HTERT RPE-1 (cell line): ENCODE measurements around the gene DHX34.
"Not testable (repeated sequence)": the region's sequence is repeated elsewhere in the genome, so short reads cannot be mapped to it uniquely, and the experiment has no call there.

Source experiments
- in situ Hi-C: fragments of 300-500 bp; cut with MboI; formaldehyde crosslinking; loops from 4 replicates; pipeline ENCODE4 v1.14.3; 2020; ENCODE audit warnings: low sequenced_read_pairs

Gene DHX34

DNA sequence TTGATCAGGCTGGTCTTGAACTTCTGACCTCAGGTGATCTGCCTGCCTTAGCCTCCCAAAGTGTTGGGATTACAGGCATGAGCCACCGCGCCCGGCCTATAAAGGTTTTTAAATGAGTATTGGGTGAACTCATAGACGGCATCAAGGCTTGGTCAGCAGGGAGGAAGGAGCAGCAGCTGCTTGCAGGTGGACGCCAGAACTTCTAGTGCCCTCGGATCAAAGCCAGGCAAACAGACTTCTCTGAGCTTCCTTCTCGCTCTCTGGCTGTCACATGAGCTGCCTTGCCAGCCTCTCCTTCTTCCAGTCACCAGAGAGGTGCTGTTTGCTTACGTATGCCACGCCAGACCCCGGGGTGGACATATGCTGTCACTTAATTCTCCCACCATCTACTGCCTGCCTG is 16.3 kb downstream of the DHX34 start:
- in situ Hi-C loops: not testable (repeated sequence)

DNA sequence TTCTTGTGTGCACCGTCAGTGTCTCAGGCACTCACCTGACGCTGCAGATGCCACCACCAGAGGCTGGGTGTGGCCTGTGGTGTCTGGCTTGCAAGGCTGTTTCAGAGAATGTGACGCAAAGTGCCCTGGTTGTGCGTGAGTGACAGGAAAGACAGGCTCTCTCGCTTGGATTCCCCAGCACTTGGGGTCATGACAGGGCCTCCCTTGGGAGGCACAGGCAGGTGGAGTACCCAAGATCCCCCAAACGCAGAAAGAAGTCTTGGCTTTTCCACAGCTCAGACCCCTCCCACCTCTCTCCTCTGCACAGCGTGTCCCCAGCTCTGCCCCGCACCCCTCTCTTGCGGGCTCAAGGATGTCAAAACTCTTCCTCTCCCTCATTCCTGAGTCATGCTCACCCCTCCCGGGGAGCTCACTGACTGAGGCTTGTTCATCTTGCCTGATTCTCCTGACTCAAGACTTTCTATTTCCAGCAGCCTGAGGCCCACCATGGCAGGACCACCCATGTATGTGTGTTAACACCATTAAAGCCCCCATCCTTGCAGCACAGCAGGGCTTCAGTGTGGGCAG is 21.0 kb downstream of the DHX34 start:
- in situ Hi-C loops: no loop called here

DNA sequence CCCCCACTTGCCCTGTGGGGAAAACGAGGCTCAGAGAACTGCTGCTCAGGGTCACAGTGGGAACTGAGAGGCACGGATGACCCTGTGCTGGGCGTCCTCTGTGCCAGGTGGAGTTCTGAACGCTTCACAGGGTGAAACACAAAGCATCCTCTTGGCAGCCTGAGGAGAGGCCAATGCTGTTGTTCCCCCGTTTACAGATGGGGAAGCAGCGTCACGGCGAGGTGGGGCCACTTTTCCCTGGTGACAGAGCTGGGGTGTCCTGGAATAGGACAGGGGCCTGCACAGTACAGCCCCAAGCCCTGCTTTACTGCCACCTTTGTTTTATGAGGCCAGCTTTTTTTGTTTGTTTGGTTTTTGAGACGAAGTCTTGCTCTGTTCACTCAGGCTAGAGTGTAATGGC is 22.1 kb downstream of the DHX34 start:
- in situ Hi-C loops: no loop called here

DNA sequence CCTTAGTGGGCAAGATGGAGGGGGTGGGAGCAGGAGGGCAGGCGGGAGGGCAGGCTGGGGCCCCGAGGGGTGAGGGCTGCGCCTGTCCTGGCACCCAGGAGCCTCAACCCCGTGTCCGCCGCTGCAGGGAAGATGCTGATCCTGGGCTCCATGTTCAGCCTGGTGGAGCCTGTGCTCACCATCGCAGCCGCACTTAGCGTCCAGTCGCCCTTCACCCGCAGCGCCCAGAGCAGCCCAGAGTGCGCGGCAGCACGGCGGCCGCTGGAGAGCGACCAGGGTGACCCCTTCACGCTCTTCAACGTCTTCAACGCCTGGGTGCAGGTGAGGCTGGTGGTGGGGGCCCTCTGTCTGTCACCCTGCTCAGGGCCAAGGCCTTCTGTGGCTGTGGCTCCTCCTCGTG is 23.5 kb downstream of the DHX34 start:
- in situ Hi-C loops: no loop called here

DNA sequence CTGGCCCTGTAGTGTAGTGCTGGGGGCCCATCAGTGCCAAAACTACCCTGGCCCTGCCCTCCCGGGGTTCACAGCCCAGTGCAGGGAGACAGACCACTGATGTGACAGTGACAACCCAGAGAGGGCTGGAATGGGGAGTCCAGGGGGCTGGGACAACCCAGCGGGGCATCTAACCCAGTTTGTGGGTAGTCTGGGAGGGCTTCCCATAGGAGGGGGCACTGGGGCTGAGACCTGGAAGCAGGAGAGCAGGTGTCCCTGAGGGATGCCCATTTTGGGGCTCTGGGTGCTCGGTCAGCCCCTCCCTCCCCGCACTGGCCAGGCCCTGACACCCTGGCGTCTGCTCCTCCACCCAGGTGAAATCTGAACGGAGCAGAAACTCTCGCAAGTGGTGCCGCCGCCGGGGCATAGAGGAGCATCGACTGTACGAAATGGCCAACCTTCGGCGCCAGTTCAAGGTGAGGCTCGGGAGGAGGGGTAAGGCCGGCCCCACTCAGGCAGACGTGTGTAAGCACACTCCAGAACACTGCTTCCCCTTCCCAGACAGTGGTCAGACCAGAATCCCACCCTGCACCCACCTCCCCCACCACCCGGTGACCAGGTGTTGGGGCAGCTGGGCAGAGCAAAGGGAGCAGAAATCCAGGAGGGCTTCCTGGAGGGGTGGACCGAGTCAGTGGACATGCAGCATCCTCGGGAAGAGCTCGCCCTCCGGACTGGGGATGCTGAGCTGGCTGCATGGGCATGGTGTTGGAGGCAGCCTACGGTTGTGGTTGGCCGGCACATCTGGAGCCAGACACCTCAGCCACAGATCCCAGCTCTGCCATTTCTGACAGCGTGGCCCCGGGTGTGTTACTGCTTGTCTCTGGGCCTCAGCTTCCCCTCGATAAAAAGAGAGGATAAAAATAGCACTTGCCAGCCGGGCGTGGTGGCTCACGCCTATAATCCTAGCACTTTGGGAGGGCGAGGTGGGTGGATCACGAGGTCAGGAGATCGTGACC is 24.4 kb downstream of the DHX34 start:
- in situ Hi-C loops: no loop called here

DNA sequence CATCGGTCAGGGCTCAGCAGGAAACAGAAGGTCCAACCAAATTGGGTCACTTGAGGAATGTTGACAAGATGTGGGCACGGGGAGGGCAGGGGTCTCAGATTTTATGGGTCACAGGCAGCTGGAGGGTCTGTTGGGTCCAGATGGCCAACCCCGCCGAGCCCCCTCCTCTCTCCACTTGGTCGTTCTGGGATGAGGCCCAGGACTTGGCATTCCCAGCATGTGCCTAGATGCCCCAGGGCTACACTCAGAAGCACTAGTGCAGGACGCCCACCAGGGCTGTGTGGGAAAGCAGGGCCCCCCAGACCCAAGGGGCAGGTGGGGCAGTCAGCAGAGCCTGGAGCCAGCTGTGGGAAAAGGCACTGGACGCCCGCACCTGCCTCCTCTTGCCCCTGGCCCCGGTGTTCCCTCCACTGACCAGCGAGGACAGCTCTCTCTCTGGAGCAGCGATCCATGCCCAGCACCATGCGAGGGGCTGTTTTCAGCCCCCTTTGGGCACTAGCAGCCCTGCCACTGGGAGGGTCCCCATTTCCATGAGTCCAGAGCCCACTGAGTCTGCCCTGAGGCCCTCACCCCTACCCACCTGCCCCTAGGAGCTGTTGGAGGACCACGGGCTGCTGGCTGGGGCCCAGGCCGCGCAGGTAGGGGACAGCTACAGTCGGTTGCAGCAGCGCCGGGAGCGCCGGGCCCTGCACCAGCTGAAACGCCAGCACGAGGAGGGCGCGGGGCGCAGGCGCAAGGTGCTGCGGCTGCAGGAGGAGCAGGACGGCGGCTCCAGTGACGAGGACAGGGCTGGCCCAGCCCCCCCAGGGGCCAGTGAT is 26.0 kb downstream of the DHX34 start:
- in situ Hi-C loops: no loop called here

DNA sequence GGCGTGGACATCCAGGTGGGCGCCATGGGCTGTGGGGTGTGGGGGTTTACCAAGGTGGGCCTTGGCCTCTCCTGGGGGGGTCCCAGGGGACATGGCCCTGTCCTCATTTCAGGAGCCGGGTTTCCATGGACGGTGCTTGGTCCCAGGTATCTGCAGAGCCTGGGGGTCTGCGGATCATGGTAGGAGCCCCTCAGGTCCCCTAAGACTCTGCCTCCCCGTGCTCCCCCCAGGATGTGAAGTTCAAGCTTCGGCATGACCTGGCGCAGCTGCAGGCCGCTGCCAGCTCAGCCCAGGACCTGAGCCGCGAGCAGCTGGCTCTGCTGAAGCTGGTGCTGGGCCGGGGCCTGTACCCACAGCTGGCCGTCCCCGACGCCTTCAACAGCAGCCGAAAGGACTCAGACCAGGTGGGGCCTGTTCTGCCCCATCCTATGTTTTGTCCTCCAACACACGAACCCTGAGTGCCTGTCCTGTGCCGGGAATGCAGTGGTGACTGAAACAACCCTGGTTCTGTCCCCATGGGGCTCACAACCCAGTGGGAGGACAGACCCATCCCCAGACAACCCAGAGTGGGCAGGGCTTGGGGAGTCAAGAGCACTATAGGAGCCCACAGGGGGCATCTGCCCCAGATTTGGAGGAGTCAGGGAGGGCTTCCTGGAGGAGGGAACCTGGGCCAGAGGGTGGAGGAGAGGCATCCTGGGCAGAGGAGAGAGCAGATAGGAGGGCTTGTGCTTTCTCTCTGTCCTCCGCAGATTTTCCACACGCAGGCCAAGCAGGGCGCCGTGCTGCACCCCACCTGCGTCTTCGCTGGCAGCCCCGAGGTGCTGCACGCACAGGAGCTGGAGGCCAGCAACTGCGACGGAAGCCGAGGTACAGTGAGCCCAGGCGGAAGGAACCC is 26.8 kb downstream of the DHX34 start:
- in situ Hi-C loops: no loop called here

DNA sequence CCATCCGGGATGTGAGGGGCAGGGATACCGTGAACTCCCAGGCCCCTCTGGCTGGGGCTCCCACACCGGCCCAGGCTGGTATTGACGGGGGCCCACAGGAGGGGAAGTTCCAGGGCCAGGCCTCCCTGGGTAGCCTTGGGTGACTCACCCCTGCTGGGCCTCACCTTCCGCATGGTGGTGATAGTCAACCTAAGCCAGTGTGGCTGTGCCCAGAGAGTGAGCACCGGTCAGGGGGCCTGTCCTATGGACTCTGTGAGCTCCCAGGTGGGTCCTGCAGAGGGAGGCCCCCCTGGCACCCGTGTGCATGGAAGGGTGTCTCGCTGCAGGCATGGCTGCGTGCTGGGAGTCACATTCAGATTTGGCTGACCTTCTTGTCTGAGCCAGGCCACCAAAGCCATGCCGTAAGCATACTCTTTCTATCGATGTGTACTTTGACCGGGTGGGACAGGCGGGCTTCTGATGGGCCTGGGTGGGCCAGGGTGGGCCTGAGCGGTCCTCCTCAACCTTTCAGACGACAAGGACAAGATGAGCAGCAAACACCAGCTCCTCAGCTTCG is 27.6 kb downstream of the DHX34 start:
- in situ Hi-C loops: no loop called here

DNA sequence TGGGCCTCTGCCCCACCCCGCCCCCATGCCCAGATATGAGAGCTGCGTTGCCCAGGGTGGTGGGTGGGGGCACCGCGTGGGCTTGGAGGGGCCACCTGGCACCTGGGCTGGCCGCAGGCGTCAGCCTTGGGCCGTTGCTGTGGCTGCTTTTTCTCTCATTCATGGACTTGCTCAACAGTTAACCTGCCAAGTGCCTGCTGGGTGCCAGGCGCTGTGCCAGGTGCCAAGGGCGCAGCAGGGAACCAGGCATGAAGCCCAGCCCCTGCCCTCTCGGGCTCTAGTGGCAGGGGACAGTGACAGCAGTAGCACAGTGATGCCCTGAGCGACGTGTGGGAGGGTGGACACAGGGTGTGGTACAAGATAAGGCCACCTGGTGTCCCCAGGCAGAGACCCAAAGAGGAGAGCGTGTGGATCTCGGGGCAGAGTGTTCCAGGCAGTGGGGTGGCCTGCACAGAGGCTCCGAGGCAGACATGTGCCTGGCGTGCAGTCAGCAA is 28.1 kb downstream of the DHX34 start:
- in situ Hi-C loops: no loop called here

DNA sequence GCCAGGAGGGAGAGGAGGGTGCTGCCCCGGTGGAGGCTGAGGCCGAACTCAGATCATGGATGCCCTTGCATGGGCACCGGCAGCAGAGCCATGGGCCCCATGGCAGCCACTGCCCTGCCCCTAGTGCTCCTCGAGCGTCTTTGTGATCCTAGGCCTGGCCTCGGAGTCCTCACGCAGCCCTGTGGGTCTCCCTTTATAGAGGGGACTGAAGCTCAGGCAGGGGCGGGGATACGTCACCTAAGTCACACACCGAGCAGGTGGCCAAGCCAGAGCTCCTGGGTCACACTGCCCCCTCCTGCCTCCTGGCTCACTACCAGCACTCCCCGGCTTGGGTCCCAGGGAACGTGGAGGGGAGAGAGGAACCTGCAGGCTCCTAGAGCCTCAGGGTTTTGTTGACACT is 28.7 kb downstream of the DHX34 start:
- in situ Hi-C loops: no loop called here

DNA sequence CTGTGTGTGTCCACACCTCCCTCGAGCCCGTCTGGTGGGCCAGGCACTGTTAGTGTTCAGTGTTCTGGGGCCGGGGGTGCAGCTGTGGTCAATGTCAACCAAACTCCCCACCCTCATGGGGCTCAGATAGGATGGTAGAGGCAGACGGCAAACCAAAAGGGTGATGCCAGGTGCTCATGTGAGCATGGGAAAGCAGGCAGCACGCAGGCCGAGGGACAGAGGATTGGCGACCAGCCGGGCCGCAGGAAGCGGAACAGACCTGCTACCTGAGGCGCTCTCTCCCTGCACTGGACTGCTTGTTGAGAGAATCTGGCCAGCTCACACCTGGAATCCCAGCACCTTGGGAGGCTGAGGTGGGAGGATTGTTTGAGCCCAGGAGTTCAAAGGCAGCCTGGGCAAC is 29.1 kb downstream of the DHX34 start:
- in situ Hi-C loops: no loop called here

DNA sequence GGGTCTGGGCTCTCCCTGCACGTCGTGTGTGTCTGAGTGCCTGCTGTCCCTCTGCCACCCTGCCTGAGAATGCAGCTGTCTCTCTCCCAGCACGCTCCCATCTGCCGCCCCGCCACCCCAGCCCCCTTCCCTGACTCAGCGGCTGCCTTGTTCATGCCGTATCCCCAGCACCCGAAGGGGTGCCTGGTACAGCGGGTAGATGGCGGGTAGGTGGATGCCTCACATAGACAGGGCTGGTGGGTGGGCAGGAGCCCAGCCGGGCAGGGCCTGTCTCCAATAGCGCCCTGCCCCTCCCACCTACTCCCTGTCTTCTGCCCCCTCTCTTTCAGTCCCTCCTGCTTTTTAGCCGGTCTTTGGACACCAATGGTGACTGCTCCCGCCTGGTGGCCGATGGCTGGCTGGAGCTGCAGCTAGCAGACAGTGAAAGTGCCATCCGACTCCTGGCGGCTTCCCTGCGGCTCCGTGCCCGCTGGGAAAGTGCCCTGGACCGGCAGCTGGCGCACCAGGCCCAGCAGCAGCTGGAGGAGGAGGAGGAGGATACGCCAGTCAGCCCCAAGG is 30.3 kb downstream of the DHX34 start:
- in situ Hi-C loops: no loop called here

DNA sequence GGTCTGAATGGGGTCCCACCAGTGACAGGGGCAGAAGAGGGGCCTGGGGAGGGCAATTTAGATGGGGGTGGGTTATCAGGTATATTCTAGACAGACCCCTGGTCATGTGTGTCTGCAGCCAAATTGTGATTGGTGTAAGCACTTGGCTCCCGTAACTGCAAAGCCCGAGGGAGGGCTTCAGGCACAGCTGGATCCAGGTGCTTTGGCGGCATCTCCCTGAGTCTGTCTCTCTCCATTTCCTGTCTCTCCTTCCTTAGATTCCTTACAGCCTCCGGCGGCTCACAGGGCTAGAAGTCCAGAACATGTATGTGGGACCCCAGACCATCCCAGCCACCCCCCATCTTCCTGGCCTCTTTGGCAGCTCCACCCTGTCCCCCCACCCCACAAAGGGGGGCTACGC is 31.4 kb downstream of the DHX34 start:
- in situ Hi-C loops: no loop called here

DNA sequence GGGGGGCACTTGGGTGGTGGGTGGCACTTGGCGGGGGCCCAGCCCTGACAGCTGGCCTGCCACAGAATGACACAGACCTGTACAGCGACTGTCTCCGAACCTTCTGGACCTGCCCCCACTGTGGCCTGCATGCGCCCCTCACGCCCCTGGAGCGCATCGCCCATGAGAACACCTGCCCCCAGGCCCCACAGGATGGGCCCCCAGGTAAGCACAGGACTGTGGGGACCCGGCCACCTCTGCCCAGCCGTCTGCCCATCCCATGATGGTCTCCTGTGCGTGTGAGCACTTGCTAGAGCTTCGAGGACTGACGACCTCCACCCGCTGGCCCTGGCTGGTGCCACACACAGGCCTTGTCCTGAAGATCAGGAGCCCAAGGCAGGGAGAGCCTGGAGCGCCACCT is 32.0 kb downstream of the DHX34 start:
- in situ Hi-C loops: no loop called here

DNA sequence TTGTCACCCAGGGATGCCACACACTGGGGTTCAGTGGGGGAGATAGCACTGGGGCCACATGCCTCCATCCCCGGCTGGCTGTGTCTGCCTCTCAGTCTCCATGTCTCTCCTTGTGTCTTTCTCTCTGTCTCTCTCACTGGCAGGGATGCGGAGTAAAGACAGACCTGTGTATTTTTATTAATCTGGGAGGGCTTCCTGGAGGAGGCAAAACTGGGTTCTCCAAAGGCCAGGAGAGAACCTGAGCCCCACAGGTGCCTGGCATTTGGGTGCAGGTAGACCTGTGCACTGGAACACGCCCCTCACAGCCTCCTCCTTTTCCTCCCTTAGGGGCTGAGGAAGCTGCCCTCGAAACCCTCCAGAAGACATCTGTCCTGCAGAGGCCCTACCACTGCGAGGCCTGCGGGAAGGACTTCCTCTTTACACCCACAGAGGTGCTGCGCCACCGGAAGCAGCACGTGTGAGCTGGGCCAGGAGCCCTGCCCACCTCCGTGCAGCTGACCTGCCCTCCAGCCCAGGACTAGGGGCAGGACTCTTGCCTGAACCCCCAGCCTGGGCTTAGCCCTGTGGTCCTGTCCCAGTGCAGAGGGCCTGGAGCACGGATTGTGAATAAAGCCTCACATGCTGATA is 32.7 kb downstream of the DHX34 start:
- in situ Hi-C loops: no loop called here

DNA sequence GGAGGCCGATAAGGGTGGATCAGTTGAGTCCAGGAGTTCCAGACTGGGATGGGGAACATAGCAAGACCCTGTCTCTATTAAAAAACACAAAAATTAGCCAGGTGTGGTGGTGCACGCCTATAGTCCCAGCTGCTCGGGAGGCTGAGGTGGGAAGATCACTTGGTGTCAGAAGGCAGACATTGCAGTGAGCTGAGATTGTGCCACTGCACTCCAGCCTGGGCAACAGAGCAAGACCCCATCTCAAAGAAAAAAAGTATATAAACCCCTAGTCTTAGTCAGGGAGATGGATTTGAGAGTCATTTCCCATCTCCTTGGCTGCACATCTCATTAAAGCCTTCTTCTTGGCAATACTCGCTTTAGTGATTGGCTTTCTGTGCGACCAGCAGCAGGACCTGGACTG is 34.8 kb downstream of the DHX34 start:
- in situ Hi-C loops: not testable (repeated sequence)

DNA sequence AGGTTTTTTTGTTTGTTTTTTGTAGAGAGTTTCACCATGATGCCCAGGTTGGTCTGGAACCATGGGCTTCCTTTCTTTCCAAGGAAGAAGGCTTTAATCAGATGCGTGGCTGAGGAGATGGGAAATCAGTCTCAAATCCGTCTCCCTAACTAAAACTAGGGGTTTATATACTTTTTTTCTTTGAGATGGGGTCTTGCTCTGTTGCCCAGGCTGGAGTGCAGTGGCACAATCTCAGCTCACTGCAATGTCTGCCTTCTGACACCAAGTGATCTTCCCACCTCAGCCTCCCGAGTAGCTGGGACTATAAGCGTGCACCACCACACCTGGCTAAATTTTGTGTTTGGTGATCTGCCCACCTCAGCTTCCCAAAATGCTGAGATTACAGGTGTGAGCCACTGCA is 35.4 kb downstream of the DHX34 start:
- in situ Hi-C loops: not testable (repeated sequence)

DNA sequence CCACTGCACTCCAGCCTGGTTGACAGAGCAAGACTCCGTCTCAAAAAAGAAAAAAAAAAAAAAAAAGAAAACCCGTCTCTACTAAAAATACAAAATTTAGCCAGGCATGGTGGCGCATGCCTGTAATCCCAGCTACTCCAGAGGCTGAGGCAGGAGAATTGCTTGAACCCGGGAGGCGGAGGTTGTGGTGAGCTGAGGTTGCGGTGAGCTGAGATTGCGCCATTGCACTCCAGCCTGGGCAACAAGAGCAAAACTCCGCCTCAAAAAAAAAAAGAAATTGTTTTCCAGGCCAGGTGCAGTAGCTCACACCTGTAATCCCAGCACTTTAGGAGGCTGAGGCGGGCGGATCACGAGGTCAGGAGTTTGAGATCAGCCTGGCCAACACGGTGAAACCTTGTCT is 37.5 kb downstream of the DHX34 start:
- in situ Hi-C loops: not testable (repeated sequence)

DNA sequence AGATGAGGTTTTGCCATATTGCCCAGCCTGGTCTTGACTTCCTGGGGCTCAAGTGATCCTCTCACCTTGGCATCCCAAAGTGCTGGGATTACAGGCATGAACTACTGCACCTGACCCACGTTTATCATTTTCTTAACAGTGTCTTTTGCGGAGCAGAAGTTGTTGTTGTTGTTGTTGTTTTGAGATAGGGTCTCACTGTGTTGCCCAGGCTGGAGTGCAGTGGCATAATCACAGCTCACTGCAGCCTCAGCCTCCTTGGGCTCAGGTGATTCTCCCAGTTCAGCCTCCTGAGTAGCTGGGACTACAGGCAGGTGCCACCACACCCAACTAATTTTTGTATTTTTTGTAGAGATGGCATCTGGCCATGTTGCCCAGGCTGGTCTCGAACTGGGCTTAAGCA is 38.5 kb downstream of the DHX34 start:
- in situ Hi-C loops: not testable (repeated sequence)
